Liver (tissue), 2 donors: ENCODE data around the gene RBKS.

Experiments used
- RAD21 ChIP-seq, 2 donors: IDR thresholded peaks; 2 replicates each; pipeline ENCODE4 v1.6.1; 2016; ENCODE audit warnings: antibody characterized with exemption in 2 of 2, mild to moderate bottlenecking in 2 of 2
- REST ChIP-seq: IDR thresholded peaks from 2 replicates; pipeline ENCODE4 v1.6.1; 2016; ENCODE audit warnings: antibody characterized with exemption, mild to moderate bottlenecking
- SP1 ChIP-seq: IDR thresholded peaks from 2 replicates; pipeline ENCODE4 v1.6.1; 2018; ENCODE audit warnings: antibody characterized with exemption, mild to moderate bottlenecking
- TAF1 ChIP-seq: conservative IDR thresholded peaks from 2 replicates; pipeline ENCODE4 v1.6.1; 2016; ENCODE audit warnings: antibody characterized with exemption, mild to moderate bottlenecking
- TF ChIP-seq, protein P1 (sequence below): IDR thresholded peaks from 2 replicates; pipeline ENCODE4 v1.6.1; 2016; ENCODE audit warnings: antibody characterized with exemption
- donor health status: healthy.

- TF ChIP-seq SP1 (peak; percentile 59), REST (peak; percentile 85), RAD21 (IDR thresholded peaks at IDR 0.05) (peak; percentile 42 to 55), TAF1 (peak; percentile 45)
- TF ChIP-seq, protein P1, sequence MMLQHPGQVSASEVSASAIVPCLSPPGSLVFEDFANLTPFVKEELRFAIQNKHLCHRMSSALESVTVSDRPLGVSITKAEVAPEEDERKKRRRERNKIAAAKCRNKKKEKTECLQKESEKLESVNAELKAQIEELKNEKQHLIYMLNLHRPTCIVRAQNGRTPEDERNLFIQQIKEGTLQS = peak; percentile 32
Measured at GRCh38 chr2:27771548-27772335, 118.4 kb downstream of the RBKS start, which contains the start of gene MRPL33.
